ENCODE results near the gene PITPNM1. TPM values are rescaled to one million over a fixed set of nuclear protein-coding genes. Genes with fewer than 3 reads are reported as not detected.

The PITPNM1 gene
- total and polyA plus RNA-seq, 2 of the 13 experiments (the other 11 are each of a cell fraction or from before 2014, with no cell fraction given): 8.2 to 8.5 TPM

DNA sequence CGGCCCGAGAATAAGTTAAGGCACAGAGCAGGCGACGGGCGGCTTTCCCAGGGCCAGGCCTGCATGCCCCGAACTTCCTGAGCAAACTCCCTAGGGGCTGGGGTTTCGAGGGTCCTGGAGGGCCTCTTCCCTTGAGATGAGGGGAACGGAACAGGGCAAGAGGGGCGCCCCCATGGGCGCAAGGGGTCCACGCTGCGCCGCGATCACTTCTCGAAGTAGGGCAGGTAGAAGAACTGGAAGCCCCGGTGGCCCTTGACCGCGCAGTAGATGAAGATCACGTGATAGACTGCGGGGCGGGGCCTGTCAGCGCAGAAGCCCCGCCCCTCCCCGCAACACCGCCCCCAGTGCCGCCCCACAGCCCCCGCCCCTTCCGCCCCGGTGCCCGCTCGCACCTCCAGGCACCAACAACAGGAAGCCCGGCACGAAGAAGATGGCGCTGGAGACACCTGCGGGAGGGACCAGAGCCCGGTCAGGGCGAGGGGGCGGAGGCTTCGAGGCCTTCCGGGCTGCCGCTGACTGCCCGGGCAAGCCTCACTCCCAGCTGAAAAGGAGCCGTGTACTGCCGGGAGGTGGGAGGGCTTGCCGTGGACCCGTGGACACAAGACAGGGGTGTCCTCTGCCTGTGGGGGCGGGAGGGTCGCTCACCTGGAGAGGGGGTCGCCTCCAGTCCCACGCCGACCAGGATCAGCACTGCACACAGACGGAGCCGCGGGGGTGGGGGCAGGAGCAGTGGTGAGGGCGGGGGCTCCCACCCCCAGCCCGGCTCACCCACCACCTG is 40.6 kb downstream of the PITPNM1 start (continued):
- TF ChIP-seq ZNF841 (CRISPR knock-in tag; IDR thresholded peaks at IDR 0.05; ENCODE audit: borderline replicate concordance): no peak
- TF ChIP-seq ZNF441 (CRISPR knock-in tag; IDR thresholded peaks at IDR 0.05; ENCODE audit: borderline replicate concordance): no peak
- TF ChIP-seq ZNF383 (CRISPR knock-in tag; IDR thresholded peaks at IDR 0.05; ENCODE audit: borderline replicate concordance): no peak
- TF ChIP-seq MBNL3 (CRISPR knock-in tag; conservative IDR thresholded peaks at IDR 0.05): no peak
- TF ChIP-seq, protein P1, sequence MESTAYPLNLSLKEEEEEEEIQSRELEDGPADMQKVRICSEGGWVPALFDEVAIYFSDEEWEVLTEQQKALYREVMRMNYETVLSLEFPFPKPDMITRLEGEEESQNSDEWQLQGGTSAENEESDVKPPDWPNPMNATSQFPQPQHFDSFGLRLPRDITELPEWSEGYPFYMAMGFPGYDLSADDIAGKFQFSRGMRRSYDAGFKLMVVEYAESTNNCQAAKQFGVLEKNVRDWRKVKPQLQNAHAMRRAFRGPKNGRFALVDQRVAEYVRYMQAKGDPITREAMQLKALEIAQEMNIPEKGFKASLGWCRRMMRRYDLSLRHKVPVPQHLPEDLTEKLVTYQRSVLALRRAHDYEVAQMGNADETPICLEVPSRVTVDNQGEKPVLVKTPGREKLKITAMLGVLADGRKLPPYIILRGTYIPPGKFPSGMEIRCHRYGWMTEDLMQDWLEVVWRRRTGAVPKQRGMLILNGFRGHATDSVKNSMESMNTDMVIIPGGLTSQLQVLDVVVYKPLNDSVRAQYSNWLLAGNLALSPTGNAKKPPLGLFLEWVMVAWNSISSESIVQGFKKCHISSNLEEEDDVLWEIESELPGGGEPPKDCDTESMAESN (CRISPR knock-in tag; conservative IDR thresholded peaks at IDR 0.05): peak; percentile 46; the same call in 1 of the 2 replicates
- TF ChIP-seq ZNF503 (CRISPR knock-in tag; IDR thresholded peaks at IDR 0.05): no peak
- no peak for TF ChIP-seq ATF2 (CRISPR knock-in tag; IDR thresholded peaks at IDR 0.05)
- TF ChIP-seq SRSF4 (IDR thresholded peaks at IDR 0.05; ENCODE audit: low read depth, low read length, poor library complexity, severe bottlenecking): no peak
- TF ChIP-seq ATF7-NPFF (CRISPR knock-in tag; IDR thresholded peaks at IDR 0.05; ENCODE audit: low read depth): 0 out of 2 replicates have a peak, but pooled peaks have one; percentile 17
- TF ChIP-seq ELF4 (CRISPR knock-in tag; IDR thresholded peaks at IDR 0.05; ENCODE audit: borderline replicate concordance): no peak
- TF ChIP-seq, protein P2, sequence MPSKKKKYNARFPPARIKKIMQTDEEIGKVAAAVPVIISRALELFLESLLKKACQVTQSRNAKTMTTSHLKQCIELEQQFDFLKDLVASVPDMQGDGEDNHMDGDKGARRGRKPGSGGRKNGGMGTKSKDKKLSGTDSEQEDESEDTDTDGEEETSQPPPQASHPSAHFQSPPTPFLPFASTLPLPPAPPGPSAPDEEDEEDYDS (CRISPR knock-in tag; IDR thresholded peaks at IDR 0.05): peak; percentile 67
- no peak for TF ChIP-seq ZNF10 (CRISPR knock-in tag; IDR thresholded peaks at IDR 0.05; ENCODE audit: borderline replicate concordance, low read depth)
- TF ChIP-seq, protein P3, sequence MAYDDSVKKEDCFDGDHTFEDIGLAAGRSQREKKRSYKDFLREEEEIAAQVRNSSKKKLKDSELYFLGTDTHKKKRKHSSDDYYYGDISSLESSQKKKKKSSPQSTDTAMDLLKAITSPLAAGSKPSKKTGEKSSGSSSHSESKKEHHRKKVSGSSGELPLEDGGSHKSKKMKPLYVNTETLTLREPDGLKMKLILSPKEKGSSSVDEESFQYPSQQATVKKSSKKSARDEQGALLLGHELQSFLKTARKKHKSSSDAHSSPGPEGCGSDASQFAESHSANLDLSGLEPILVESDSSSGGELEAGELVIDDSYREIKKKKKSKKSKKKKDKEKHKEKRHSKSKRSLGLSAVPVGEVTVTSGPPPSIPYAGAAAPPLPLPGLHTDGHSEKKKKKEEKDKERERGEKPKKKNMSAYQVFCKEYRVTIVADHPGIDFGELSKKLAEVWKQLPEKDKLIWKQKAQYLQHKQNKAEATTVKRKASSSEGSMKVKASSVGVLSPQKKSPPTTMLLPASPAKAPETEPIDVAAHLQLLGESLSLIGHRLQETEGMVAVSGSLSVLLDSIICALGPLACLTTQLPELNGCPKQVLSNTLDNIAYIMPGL (CRISPR knock-in tag; IDR thresholded peaks at IDR 0.05; ENCODE audit: borderline replicate concordance in 1 of 2, low read depth in 1 of 2): no peak; a peak in 1 of 4 replicates
- TF ChIP-seq RFX3 (CRISPR knock-in tag; IDR thresholded peaks at IDR 0.05): no peak
- no peak for TF ChIP-seq ZNF75D (CRISPR knock-in tag; IDR thresholded peaks at IDR 0.05; ENCODE audit: borderline replicate concordance)
- 0 out of 2 replicates have a peak, but pooled peaks have one; percentile 13 for TF ChIP-seq CC2D1A (CRISPR knock-in tag; IDR thresholded peaks at IDR 0.05)
- peak; percentile 23; the same call in 1 of the 2 replicates for TF ChIP-seq CTCF (CRISPR knock-in tag; IDR thresholded peaks at IDR 0.05)
- peak; percentile 83 for TF ChIP-seq POLR2AphosphoS5 (IDR thresholded peaks at IDR 0.05; ENCODE audit: low read depth, low read length)

All from HepG2 (cell line).